GM19035 (cell line): ENCODE results near the gene UBE2L3.
"Not testable (repeated sequence)": the region's sequence is repeated elsewhere in the genome, so short reads cannot be mapped to it uniquely, and the experiment has no call there.

Source experiments
- ATAC-seq: cut with Tn5 transposase; IDR thresholded peaks from one replicate; pipeline ENCODE4 v1.9.1; 2021; ENCODE audit not compliant: unreplicated experiment

Gene UBE2L3

DNA sequence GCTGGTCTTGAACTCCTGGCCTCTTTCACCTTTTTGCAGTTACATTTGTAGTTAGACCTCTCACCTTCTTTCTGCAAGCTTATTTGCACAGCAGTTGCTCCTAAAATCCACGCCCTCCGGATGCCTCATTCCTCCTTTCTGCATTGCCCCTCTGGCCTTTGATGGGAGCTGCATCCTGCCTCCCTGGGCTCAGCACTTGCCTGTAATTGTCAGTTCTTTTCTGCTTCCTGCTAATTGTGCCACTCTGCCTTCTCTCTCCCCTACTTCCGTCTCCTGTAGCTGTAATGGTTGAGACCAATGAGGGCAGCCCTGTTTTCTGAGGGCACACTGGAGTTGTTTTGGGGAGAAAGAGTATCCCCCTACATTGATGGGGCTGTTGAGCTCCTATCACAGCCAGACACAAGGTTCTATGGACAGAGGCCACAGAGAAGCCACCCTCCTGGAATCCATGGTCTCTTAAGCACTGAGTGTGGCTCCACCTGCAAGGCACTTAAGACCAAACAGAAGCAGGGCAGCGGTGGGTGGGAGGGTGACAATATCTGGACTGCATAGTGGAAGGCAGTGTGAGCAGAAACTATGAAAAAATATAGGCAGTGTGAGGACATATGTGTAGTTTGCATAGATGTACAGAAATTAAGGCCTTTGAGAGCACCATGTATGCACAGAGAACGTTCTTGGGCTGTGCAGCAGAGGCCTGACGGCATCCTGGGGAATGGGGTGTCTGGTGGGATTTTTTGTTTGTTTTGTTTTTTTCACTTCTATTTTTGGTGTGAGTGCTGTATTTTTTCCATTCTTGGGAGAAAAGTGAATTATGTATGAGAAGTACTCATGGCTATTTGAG, 31.8 kb downstream of the UBE2L3 start:
- no peak for ATAC-seq

GRCh38 chr22:21602579-21602978, 35.1 kb downstream of the UBE2L3 start:
- ATAC-seq = no peak

DNA sequence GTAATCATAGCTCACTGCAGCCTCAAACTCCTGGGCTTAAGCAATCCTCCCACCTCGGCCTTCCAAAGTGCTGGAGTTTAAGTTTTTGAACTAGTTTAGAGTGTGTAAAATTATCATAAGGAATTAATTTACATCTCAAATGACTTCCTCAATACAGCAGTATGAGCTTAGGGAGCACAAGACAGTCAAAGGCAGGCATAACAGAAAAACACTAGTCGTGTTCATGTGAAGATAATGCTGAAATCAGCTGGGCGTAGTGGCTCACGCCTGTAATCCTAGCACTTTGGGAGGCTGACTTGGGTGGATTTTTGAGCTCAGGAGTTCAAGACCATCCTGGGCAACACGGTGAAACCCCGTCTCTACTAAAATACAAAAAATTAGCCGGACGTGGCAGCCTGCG, 36.5 kb downstream of the UBE2L3 start:
- no peak for ATAC-seq

GRCh38 chr22:21605887-21606564, 38.5 kb downstream of the UBE2L3 start:
- no peak for ATAC-seq

- ATAC-seq = no peak
Observed at GRCh38 chr22:21606775-21607174, 39.3 kb downstream of the UBE2L3 start.

DNA sequence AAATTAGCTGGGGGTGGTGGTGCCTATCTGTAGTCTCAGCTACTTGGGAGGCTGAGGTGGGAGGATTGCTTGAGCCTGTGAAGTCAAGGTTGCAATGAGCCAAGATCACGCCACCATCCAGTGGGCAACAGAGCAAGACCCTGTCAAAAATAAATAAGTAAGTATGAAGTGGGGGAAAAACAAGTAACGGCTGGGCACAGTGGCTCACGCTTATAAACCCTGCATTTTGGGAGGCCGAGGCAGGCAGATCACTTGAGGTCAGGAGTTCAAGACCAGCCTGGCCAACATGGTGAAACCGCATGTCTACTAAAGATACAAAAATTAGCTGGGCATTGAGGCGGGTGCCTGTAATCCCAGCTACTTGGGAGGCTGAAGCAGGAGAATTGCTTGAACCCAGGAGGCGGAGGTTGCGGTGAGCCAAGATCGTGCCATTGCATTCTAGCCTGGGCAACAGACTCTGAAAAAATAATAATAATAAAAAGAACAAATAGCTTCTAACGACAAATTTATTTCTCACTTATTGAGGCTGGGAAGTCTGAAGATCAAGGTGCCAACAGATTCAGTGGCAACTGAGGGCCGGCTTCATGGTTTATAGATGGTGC, 42.1 kb downstream of the UBE2L3 start:
- not testable (repeated sequence) for ATAC-seq

DNA sequence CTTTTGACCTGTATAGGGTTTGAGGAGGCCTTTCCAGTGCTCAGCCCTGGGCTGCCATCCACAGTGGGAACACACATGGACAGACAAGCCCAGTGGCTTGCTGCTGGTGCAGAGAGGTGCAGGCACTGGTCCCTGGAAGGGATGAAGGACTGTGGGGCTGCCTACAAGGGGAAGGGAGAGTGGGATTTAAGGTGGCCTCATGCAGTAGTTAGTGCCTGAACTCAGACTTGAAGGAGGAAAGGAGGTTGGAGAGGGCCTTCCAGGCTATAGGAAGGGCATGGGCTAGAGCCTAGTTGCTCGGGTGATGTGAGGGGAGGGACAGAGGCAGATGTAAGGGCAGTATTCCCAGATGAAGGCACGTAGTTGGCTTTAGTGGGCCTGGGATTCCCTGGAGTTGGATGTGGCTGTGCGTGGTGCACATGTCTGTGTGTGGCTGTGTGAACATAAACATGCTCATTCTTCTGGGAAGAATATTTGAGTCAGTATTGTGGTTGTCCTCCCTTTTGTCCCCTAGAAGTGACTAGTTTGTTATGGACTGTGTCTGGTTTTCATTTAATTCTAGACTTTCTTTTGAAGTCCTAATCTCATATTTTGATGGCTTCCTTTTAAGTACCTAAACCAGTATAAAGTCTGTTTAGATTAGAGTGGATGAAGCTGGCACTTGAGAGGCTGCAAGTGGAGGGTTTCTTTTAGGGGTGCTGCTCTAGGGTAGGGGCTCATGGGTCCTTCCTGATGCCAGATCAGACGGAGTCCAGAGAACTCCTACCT, 43.9 kb downstream of the UBE2L3 start:
- ATAC-seq = no peak

- no peak for ATAC-seq
Observed at GRCh38 chr22:21612858-21613257, 45.3 kb downstream of the UBE2L3 start.

DNA sequence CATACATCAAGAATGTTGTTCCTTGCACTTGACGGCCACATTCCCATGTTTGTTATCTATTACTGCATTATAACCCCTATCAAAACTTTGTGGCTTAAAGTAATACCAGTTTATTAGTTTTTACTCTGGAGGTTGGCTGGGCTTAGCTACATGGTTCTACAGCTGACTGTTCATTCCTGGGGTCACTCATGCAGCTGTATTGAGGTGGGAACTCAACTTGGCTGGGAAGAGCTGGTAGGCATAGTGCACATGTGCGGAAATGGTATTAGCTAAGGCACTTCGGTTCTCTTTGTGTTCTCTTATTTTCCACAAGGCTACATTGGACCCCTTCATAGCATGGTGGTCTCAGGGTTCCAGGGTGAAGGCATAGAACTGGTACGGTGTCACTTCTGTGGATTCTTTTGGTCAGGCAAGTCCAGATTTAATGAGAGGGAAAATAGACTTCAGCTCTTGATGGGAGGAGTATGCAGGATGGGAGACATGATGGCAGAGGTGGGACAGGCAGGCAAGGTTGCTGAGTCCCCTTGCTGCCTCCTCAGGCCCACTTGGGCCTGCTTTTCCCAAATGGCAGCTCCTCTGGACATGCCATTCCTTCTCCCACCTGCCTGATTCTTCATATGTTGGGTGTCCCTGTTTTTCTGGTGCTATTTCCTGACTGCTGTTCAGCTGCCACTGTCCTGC, 46.2 kb downstream of the UBE2L3 start:
- no peak for ATAC-seq

DNA sequence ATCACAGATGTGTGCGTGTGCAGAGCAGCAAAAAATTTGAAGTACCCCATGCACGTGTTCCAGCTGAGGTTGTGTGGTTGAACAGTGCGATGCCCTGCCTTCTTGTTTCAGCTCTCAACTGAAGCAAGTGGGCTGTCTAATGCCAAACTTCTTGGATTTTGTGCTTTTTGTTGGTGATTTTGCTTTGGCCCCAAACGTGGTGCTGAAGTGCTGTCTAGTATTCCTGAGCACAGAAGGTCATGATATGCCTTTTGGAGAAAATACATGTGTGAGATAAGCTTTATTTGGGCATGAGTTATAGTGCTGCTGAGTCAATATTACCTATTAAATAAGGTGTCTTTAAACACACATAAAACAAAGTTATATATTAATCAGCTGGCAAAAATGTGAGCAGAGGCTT, 48.2 kb downstream of the UBE2L3 start:
- no peak for ATAC-seq

GRCh38 chr22:21617337-21617736, 49.8 kb downstream of the UBE2L3 start:
- not testable (repeated sequence) for ATAC-seq

DNA sequence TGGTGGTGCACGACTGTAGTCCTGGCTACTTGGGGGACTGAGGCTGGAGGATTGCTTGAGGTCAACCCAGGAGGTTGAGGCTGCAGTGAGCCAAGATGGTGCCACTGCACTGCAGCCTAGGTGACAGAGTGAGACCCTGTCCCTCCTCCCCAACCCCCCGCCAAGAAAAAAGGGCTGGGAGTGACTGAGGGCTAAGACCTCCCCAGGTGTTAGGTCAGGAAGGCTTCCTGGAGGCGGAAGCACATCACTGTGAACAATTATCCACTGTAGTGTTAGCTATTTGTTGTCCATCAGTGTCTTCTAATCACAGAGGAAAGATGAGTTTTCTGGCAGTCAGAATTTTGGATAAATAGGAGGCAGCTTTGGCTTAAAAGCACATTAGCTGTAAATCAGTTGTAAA, 53.5 kb downstream of the UBE2L3 start:
- no peak for ATAC-seq

- ATAC-seq = no peak
Observed at GRCh38 chr22:21622011-21622918, 54.8 kb downstream of the UBE2L3 start.

DNA sequence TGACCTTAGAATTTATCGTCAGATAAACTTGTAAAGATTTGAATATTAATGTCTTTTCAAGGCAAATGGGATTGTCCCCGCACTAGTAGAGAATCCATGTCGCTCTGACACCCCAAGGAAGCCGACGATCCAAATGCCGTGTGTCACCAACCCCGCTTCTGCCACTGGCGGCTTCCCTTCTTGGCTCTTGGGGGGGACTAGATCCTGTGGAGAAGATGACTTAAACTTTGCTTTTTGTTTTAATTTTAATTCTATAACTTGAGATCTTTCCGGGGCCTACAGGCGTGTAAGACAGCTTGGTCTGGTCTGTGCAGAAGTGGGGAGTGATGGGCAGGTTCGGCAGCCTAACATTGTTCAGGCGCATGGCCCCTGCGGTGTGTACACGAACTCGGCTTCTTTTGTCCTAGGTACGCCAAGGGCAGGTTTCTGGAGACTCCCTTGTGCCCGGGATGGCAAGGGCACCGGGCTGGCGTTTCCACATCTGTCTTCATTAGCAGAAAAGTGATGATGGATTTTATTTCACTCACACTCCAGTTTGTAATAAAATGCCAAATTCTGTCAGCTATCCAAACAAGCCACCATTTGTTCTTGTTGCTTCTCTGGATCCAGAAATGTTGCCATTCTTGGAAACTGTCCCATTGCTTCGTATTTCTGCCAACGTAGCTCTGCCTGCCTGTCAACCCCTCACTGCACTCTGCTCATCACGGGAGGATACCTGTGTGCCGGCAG, 55.6 kb downstream of the UBE2L3 start:
- ATAC-seq = no peak

DNA sequence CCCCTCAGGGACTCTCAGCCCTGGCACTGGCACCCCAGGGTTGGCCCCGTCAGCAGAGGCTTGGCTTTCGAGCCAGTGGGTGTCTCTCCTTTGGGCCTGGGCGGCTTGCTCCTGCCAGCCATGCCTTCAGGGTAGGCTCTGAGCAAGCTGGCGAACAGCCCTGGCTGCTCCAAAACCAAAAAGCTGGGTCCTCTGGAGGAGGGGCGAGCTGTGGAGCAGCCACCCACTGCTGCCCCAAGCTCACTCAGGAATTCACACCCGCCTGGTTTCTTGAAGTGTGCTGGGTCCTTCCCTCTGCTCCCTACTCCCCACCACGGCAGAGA, 56.1 kb downstream of the UBE2L3 start:
- no peak for ATAC-seq

DNA sequence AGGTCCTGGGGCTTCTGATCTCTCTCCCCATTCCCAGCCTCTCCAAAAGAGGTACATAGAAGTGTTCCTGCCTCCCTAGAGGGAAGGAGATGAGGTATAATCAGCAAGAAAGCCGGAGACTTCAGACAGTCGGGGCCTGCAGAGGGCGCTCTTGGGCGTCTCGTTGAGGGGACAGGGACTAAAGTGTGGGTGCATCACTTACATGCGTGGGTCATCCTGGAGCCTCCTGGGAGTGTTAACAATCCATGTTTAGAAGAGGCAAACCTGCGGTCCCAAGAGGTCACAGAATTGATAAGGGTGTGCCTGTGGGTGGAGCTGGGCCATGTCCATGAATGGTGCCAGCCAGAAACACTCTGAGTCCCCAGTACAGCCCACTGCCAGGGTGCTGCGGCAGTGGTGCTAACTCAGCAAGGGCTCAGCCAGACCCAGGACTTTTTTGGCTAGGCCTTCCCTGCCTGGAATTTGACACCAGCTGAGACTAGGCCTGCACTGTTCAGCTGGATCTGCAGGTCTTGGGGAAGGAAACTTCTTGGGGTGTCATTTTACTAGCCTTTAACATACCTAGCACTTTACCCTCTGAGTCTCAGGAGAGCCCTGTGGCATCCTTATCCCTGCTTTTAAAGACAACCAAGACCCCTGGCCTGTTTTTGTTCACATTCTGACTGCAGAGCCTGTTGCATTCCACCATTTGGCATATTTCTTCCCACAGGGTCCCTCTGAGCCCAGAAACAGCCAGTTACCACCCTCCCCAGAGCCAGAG, 56.8 kb downstream of the UBE2L3 start:
- ATAC-seq = no peak

DNA sequence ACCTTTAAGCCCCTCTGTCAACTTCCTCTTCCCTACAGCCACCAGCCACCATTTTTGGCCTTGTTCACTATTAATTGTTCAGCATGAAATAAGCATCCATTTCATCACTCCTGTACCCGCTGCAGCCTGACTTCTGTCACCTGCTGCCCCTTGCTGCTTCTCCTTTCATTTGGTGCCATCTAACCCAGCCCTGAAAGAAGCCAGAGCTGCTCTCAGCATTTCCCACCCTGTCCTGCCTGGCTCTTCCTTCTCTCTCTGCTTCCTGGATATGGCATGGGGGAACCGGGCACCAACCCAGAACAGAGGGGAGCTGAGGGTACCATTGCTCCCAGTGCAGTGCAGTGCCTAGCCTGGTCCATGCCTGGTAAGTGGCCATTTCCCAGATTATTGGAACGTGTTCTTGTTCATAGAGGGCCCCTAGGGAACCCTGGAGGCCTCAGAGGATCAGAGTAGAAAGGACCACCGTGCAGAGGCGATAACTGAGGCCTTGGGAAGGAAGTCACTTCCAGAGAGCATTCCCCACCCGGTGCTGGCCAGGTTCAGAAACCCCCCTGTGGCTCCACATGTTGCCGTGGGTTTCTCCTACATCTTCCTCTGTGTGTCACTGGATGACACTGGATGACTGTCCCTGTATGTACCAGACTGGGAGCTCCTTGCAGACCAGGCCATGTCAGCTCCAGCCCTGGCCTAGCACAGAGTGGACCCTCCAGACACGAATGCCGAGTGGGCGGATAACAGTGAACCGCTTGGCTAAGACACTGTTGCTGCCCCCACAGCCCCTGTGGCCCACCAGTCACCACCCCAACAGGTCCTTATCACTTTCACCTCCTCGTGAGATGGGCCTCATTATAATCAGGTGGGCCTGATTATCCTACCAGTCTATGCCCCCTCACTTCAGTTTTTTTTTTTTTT, 57.6 kb downstream of the UBE2L3 start:
- no peak for ATAC-seq
